ENCODE measurements around the gene ADGRL1. TPM values are rescaled to one million over a fixed set of nuclear protein-coding genes. Genes with fewer than 3 reads are reported as not detected.

ADGRL1 gene
- total RNA-seq, 1 donor = 1.7 TPM

- peak; percentile 100 for DNase-seq (ENCODE audit: low read depth)
- TF ChIP-seq CTCF (IDR thresholded peaks at IDR 0.05; ENCODE audit: insufficient read depth, low read depth, low read length) = peak; percentile 75
Observed at GRCh38 chr19:14136509-14137281, 69.3 kb downstream of the ADGRL1 start, which contains the start of gene ASF1B. Gene ASF1B, minus strand, starts transcription at chr19:14136589. Its CDS starts 133 bp downstream, at chr19:14136456.

GRCh38 chr19:14135985-14136508 is 69.9 kb downstream of the ADGRL1 start:
- no peak for TF ChIP-seq CTCF (IDR thresholded peaks at IDR 0.05; ENCODE audit: insufficient read depth, low read depth, low read length)
- no peak for DNase-seq (ENCODE audit: low read depth)

More at GRCh38 chr19:14136509-14137281, 69.3 kb downstream of the ADGRL1 start, which contains the start of gene ASF1B:
- H3K4me3 ChIP-seq (ENCODE audit: low read depth, low read length) = peak within 1 kb of the TSS; percentile 79

GRCh38 chr19:14135355-14135754 is 70.6 kb downstream of the ADGRL1 start:
- no peak for DNase-seq (ENCODE audit: low read depth)
- peak overlapping the region; percentile 78 for H3K4me3 ChIP-seq (ENCODE audit: low read depth, low read length)
- no peak for TF ChIP-seq CTCF (IDR thresholded peaks at IDR 0.05; ENCODE audit: insufficient read depth, low read depth, low read length)

More at GRCh38 chr19:14135985-14136508, 69.9 kb downstream of the ADGRL1 start:
- peak overlapping the region; percentile 78 for H3K4me3 ChIP-seq (ENCODE audit: low read depth, low read length)

GRCh38 chr19:14127929-14128509 is 78.0 kb downstream of the ADGRL1 start:
- TF ChIP-seq CTCF (IDR thresholded peaks at IDR 0.05; ENCODE audit: insufficient read depth, low read depth, low read length) = no peak
- DNase-seq (ENCODE audit: low read depth) = no peak
- H3K4me3 ChIP-seq (ENCODE audit: low read depth, low read length) = no peak overlapping the region

- DNase-seq (ENCODE audit: low read depth) = no peak
- H3K4me3 ChIP-seq (ENCODE audit: low read depth, low read length) = no peak overlapping the region
- no peak for TF ChIP-seq CTCF (IDR thresholded peaks at IDR 0.05; ENCODE audit: insufficient read depth, low read depth, low read length)
Observed at GRCh38 chr19:14127176-14127575, 78.8 kb downstream of the ADGRL1 start.

- no peak for DNase-seq (ENCODE audit: low read depth)
- no peak overlapping the region for H3K4me3 ChIP-seq (ENCODE audit: low read depth, low read length)
- TF ChIP-seq CTCF (IDR thresholded peaks at IDR 0.05; ENCODE audit: insufficient read depth, low read depth, low read length) = no peak
Observed at GRCh38 chr19:14122924-14123323, 83.0 kb downstream of the ADGRL1 start.

Data from fibroblast of villous mesenchyme (primary cell).